OCI-LY1 (cell line): Measurements from ENCODE around the gene SYNCRIP.

Source experiments
- H2AFZ ChIP-seq: fragments of 200-600 bp; sonication (generic), shearing (Covaris generic); 2 replicates; pipeline ENCODE4 v1.6.0; 2014; ENCODE audit warnings: antibody characterized with exemption, mild to moderate bottlenecking, low read length
- H3F3A ChIP-seq: fragments of 200-600 bp; sonication (generic), shearing (Covaris generic); 2 replicates; pipeline ENCODE4 v1.6.0; 2014; ENCODE audit warnings: mild to moderate bottlenecking, antibody characterized with exemption, low read length, moderate library complexity; ENCODE audit not compliant: insufficient read depth
- H3K27ac ChIP-seq: fragments of 200-600 bp; sonication (generic); 2 replicates; pipeline ENCODE4 v1.5.1; 2014; ENCODE audit warnings: low read length, mixed run types, mild to moderate bottlenecking, low read depth; ENCODE audit not compliant: poor library complexity, severe bottlenecking
- H3K27me3 ChIP-seq: fragments of 200-600 bp; sonication (generic); 2 replicates; pipeline ENCODE4 v1.6.0; 2014; ENCODE audit warnings: antibody characterized with exemption, mild to moderate bottlenecking, low read length, moderate library complexity; ENCODE audit not compliant: insufficient read depth
- H3K36me3 ChIP-seq: fragments of 200-600 bp; sonication (generic); 2 replicates; pipeline ENCODE4 v1.6.1; 2014; ENCODE audit warnings: mild to moderate bottlenecking, antibody characterized with exemption, low read length, moderate library complexity, mixed read lengths; ENCODE audit not compliant: insufficient read depth
- H3K4me1 ChIP-seq: fragments of 200-600 bp; sonication (generic); 2 replicates; pipeline ENCODE4 v1.5.1; 2014; ENCODE audit warnings: mild to moderate bottlenecking, low read length, moderate library complexity; ENCODE audit not compliant: insufficient read depth, severe bottlenecking
- H3K4me2 ChIP-seq: fragments of 200-600 bp; sonication (generic), shearing (Covaris generic); 2 replicates; pipeline ENCODE4 v1.6.1; 2014; ENCODE audit warnings: low read length
- H3K4me3 ChIP-seq: fragments of 200-600 bp; sonication (generic); 2 replicates; pipeline ENCODE4 v1.5.1; 2014; ENCODE audit warnings: low read length, low read depth, mild to moderate bottlenecking, mixed read lengths; ENCODE audit not compliant: poor library complexity, severe bottlenecking
- H3K79me2 ChIP-seq: fragments of 200-600 bp; shearing (Covaris generic); 2 replicates; pipeline ENCODE4 v1.6.1; 2016; ENCODE audit warnings: mixed run types, low read length, mixed read lengths; ENCODE audit not compliant: insufficient read depth
- H3K9ac ChIP-seq: fragments of 200-600 bp; sonication (generic), shearing (Covaris generic); 2 replicates; pipeline ENCODE4 v1.6.1; 2014; ENCODE audit warnings: mild to moderate bottlenecking, low read length, mixed read lengths
- H3K9me2 ChIP-seq: fragments of 200-600 bp; sonication (generic), shearing (Covaris generic); 2 replicates; pipeline ENCODE4 v1.6.1; 2014; ENCODE audit warnings: low read depth, mild to moderate bottlenecking, low read length, mixed read lengths
- H3K9me3 ChIP-seq: fragments of 200-600 bp; shearing (Covaris generic); 2 replicates; pipeline ENCODE4 v1.6.1; 2014; ENCODE audit warnings: low read length, mixed read lengths
- H4K20me1 ChIP-seq: fragments of 200-600 bp; sonication (generic), shearing (Covaris generic); 2 replicates; pipeline ENCODE4 v1.6.0; 2016; ENCODE audit warnings: mild to moderate bottlenecking, low read length; ENCODE audit not compliant: insufficient read depth
- EZH2 ChIP-seq: fragments of 200-600 bp; sonication (generic), shearing (Covaris generic); IDR thresholded peaks from 2 replicates; pipeline ENCODE4 v1.8.0; 2017; ENCODE audit warnings: borderline replicate concordance, mixed run types, mild to moderate bottlenecking, antibody characterized with exemption, low read length, moderate library complexity, mixed read lengths
- TF ChIP-seq, protein P1 (sequence below): fragments of 200-600 bp; sonication (generic), shearing (Covaris generic); IDR thresholded peaks from 2 replicates; pipeline ENCODE4 v1.5.1; 2017; ENCODE audit warnings: mild to moderate bottlenecking, antibody characterized with exemption, low read length, moderate library complexity, mixed read lengths

The SYNCRIP gene

DNA sequence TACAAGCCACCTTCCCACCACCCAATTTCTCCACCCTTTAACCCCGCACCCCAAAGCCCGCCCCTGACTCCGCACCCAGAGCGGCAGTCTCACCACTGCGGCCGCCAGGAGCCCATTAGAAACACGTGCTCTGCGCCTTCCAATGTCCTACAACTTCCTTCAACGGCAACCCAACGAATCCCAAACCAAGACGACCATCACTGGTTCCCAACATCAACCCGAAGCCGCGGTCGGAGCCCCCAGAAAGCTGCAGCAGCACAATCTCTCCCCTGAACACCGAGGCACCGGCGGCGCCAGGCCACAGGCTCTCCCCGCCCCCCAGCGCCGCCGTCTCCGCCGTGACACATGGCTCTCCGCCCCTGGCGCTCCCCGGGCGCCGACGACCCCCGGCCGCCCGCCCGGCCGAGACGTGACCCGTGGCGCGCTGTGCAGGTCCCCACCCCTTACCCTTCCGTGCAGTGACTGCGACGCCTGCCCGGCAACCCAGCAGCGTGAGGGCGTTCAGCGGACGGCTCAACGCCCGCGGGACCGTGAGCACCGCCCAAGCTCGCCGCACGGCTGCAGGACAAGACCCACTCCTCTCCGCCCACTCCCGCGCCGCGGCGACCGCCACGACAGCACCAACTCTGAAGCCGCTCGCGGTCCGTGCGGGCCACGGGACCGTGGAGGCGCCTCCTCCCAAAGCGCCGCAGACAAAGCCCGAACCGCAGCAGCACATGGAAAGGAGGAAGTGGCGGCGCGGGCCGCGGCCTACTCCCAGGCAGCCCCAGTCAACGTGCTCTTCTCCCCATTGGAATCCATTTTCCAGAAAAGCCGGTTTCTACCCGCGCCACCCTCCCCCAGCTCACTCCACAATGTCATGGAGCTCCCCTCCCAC is 551 bp downstream of the SYNCRIP start:
- Histone ChIP-seq H3K4me3 (peak overlapping the region; percentile 95), H3K9me3 (no peaks in the 10 kb centered on the region), H3K9ac (peak overlapping the region; percentile 100), H2AFZ (no peak overlapping the region), H3K4me2 (peak overlapping the region; percentile 81), H4K20me1 (no peaks in the 10 kb centered on the region; the same call in 1 of the 2 replicates), H3F3A (0 out of 2 replicates have a peak, but pooled peaks cover 3% of the 10 kb centered on the region), H3K4me1 (peaks cover 32% of the 10 kb centered on the region), H3K9me2 (no peaks in the 10 kb centered on the region), H3K79me2 (peaks cover 56% of the 10 kb centered on the region), H3K27me3 (no peaks in the 10 kb centered on the region), H3K27ac (peak overlapping the region; percentile 91), H3K36me3 (peaks cover 56% of the 10 kb centered on the region)
- TF ChIP-seq, protein P1, sequence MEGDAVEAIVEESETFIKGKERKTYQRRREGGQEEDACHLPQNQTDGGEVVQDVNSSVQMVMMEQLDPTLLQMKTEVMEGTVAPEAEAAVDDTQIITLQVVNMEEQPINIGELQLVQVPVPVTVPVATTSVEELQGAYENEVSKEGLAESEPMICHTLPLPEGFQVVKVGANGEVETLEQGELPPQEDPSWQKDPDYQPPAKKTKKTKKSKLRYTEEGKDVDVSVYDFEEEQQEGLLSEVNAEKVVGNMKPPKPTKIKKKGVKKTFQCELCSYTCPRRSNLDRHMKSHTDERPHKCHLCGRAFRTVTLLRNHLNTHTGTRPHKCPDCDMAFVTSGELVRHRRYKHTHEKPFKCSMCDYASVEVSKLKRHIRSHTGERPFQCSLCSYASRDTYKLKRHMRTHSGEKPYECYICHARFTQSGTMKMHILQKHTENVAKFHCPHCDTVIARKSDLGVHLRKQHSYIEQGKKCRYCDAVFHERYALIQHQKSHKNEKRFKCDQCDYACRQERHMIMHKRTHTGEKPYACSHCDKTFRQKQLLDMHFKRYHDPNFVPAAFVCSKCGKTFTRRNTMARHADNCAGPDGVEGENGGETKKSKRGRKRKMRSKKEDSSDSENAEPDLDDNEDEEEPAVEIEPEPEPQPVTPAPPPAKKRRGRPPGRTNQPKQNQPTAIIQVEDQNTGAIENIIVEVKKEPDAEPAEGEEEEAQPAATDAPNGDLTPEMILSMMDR, result no peak
- no peak for TF ChIP-seq EZH2

DNA sequence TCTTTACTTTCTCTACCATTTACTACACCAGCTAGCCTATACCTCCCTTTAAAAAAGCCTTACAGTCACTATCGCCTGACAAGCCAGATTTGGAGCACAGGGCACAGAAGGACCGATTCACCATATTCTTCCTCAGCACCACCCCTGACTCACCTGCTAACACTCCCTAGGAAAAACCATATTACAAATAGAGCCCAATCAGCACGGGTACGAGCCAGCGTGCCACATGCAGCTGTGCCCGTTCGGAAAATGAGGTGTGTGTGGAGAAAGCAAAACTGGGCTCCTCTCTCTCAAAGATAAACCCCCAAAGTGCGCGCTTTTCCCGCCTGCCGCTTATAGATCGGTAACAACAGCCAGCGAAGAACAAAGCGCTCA is 1.2 kb downstream of the SYNCRIP start:
- Histone ChIP-seq H3K27ac (peak overlapping the region; percentile 91), H3K4me3 (peak overlapping the region; percentile 95), H3K9me3 (no peaks in the 10 kb centered on the region), H4K20me1 (no peaks in the 10 kb centered on the region; the same call in 1 of the 2 replicates), H2AFZ (no peak overlapping the region), H3K36me3 (peaks cover 62% of the 10 kb centered on the region), H3K9me2 (no peaks in the 10 kb centered on the region), H3K9ac (peak overlapping the region; percentile 100), H3K79me2 (peaks cover 62% of the 10 kb centered on the region), H3K27me3 (no peaks in the 10 kb centered on the region), H3K4me2 (peak overlapping the region; percentile 81), H3F3A (0 out of 2 replicates have a peak, but pooled peaks cover 3% of the 10 kb centered on the region), H3K4me1 (peaks cover 32% of the 10 kb centered on the region)
- TF ChIP-seq, protein P1, result no peak
- no peak for TF ChIP-seq EZH2

DNA sequence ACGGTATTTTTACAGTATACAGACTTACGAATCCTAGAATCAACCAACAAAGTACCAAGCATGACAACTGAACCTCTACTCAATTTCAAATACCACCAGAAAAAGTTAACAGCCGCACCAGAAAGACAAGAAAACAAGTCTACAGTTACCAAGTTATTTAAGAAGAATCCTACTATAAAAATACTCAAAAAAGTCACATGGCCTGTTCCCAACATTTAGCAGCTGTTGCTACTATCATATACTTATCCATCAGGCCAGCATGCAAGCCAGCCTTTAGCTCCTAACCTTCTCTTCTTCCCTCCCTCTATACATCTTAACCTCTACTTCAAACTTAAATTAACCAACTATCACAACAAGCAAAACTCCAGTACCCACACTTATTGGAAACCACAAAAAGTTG is 1.9 kb downstream of the SYNCRIP start:
- TF ChIP-seq, protein P1, result no peak
- no peak for TF ChIP-seq EZH2
- Histone ChIP-seq H3K4me3 (peak overlapping the region; percentile 95), H3K27me3 (no peaks in the 10 kb centered on the region), H3K4me1 (peaks cover 32% of the 10 kb centered on the region), H3K4me2 (peak overlapping the region; percentile 81), H3K9me2 (no peaks in the 10 kb centered on the region), H3K36me3 (peaks cover 69% of the 10 kb centered on the region), H3K79me2 (peaks cover 69% of the 10 kb centered on the region), H2AFZ (no peak overlapping the region), H3K27ac (no peak overlapping the region), H3K9ac (peak overlapping the region; percentile 100), H4K20me1 (no peaks in the 10 kb centered on the region; the same call in 1 of the 2 replicates), H3F3A (0 out of 2 replicates have a peak, but pooled peaks cover 3% of the 10 kb centered on the region), H3K9me3 (no peaks in the 10 kb centered on the region)
